ENCODE measurements around the gene PXMP4.

DNA sequence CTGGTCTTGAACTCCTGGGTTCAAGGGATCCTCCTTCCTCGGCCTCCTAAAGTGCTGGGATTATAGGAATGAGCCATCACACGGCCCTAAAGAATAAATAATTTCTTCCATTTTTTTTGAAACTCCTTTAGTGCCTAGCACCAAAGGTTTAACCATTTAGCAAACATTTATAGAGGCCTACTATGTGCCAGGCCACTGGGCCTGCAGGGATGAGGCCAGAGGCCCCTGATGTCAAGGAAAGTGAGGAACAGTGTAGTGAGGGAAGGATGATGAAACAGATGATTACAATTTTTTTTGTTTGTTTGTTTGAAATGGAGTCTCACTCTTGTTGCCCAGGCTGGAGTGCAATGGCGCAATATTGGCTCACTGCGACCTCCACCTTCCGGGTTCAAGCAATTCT, 45.5 kb upstream of the PXMP4 start:
- TF ChIP-seq, protein P1, sequence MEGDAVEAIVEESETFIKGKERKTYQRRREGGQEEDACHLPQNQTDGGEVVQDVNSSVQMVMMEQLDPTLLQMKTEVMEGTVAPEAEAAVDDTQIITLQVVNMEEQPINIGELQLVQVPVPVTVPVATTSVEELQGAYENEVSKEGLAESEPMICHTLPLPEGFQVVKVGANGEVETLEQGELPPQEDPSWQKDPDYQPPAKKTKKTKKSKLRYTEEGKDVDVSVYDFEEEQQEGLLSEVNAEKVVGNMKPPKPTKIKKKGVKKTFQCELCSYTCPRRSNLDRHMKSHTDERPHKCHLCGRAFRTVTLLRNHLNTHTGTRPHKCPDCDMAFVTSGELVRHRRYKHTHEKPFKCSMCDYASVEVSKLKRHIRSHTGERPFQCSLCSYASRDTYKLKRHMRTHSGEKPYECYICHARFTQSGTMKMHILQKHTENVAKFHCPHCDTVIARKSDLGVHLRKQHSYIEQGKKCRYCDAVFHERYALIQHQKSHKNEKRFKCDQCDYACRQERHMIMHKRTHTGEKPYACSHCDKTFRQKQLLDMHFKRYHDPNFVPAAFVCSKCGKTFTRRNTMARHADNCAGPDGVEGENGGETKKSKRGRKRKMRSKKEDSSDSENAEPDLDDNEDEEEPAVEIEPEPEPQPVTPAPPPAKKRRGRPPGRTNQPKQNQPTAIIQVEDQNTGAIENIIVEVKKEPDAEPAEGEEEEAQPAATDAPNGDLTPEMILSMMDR (IDR thresholded peaks at IDR 0.05): no peak
- TF ChIP-seq POLR2AphosphoS5 (IDR thresholded peaks at IDR 0.05) (no peak), POLR2A (IDR thresholded peaks at IDR 0.05) (no peak), EP300 (IDR thresholded peaks at IDR 0.05; ENCODE audit: low read depth) (no peak)

Data from transverse colon (tissue), 4 donors.